PC-9 (cell line): ENCODE measurements around the gene FUT8.

Experiments
- CTCF ChIP-seq: fragments of 200-600 bp; sonication (generic); conservative IDR thresholded peaks from 2 replicates; pipeline ENCODE4 v1.6.1; 2017; ENCODE audit warnings: mixed run types, antibody characterized with exemption, mild to moderate bottlenecking, moderate library complexity
- EZH2 ChIP-seq: fragments of 200-600 bp; sonication (generic); IDR thresholded peaks from 2 replicates; pipeline ENCODE4 v1.8.0; 2017; ENCODE audit warnings: antibody characterized with exemption, low read depth

DNA sequence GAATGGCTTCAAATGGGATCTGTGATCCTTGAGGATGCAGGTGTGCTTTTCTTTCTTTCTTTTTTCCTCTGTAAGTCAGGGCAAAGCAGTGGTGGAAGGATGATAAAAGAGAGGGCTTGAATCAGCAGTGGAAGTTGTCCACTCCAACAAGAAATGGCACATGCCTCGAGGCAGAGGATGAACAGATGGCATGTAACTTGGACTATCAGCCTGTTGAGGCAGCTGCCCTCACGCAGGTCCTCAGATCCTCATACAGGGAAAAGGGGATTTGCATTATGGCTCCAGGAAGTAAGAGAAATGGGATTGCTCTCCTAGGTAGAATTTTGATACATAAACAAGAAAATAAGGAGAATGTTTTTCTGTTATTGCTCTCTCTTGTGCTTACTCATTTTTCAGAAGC lies 368.0 kb downstream of the FUT8 start:
- TF ChIP-seq CTCF (no peak), EZH2 (no peak)
